HepG2 (cell line): Measurements from ENCODE around the gene TRIM7. TPM values are rescaled to one million over a fixed set of nuclear protein-coding genes. Genes with fewer than 3 reads are reported as not detected.

ENCODE experiments used
- EEA1 ChIP-seq: sonication (generic); formaldehyde crosslinking; IDR thresholded peaks from 2 replicates; pipeline ENCODE4 v1.5.1; 2020; ENCODE audit warnings: mild to moderate bottlenecking, missing genetic modification reagents, borderline replicate concordance
- ETV6 ChIP-seq: sonication (generic); formaldehyde crosslinking; conservative IDR thresholded peaks from 2 replicates; pipeline ENCODE4 v1.4.0; 2020; ENCODE audit warnings: missing genetic modification reagents
- GATAD1 ChIP-seq: IDR thresholded peaks from 2 replicates; pipeline ENCODE4 v1.6.1; 2016; ENCODE audit warnings: missing genetic modification reagents, missing compliant biosample characterization
- JDP2 ChIP-seq: sonication (generic); formaldehyde crosslinking; IDR thresholded peaks from 2 replicates; pipeline ENCODE4 v1.8.1; 2022; ENCODE audit warnings: missing genetic modification reagents, borderline replicate concordance
- MIXL1 ChIP-seq: IDR thresholded peaks from 2 replicates; pipeline ENCODE4 v1.6.1; 2016
- NRL ChIP-seq: sonication (generic); formaldehyde crosslinking; IDR thresholded peaks from 2 replicates; pipeline ENCODE4 v1.5.0; 2020; ENCODE audit warnings: missing genetic modification reagents, mild to moderate bottlenecking, moderate library complexity, borderline replicate concordance
- PRPF4 ChIP-seq: fragments of 200-400 bp; formaldehyde crosslinking; IDR thresholded peaks from 2 replicates; pipeline ENCODE4 v1.6.1; 2016; ENCODE audit warnings: low read length, low read depth; ENCODE audit not compliant: poor library complexity, severe bottlenecking
- SALL2 ChIP-seq: sonication (generic); formaldehyde crosslinking; IDR thresholded peaks from 2 replicates; pipeline ENCODE4 v1.8.1; 2023; ENCODE audit warnings: mild to moderate bottlenecking, missing genetic modification reagents, inconsistent platforms
- SNAPC4 ChIP-seq: sonication (generic); formaldehyde crosslinking; IDR thresholded peaks from 2 replicates; pipeline ENCODE4 v1.4.0; 2020; ENCODE audit warnings: mild to moderate bottlenecking, missing genetic modification reagents
- TEAD3 ChIP-seq: optimal IDR thresholded peaks from 2 replicates; pipeline ENCODE3; 2016; ENCODE audit warnings: borderline replicate concordance
- THAP8 ChIP-seq: sonication (generic); formaldehyde crosslinking; IDR thresholded peaks from 2 replicates; pipeline ENCODE4 v1.5.1; 2020; ENCODE audit warnings: missing genetic modification reagents, mild to moderate bottlenecking, borderline replicate concordance
- THAP9 ChIP-seq: sonication (generic); formaldehyde crosslinking; IDR thresholded peaks from 2 replicates; pipeline ENCODE4; 2020; ENCODE audit warnings: missing genetic modification reagents, mild to moderate bottlenecking, borderline replicate concordance
- ZFP41 ChIP-seq: sonication (generic); formaldehyde crosslinking; IDR thresholded peaks from 2 replicates; pipeline ENCODE4 v1.4.0; 2020; ENCODE audit warnings: mild to moderate bottlenecking, missing genetic modification reagents, borderline replicate concordance
- ZFP82 ChIP-seq: sonication (generic); formaldehyde crosslinking; IDR thresholded peaks from 2 replicates; pipeline ENCODE4 v1.5.1; 2020; ENCODE audit warnings: mild to moderate bottlenecking, missing genetic modification reagents, borderline replicate concordance
- ZFYVE20 ChIP-seq: sonication (generic); formaldehyde crosslinking; IDR thresholded peaks from 2 replicates; pipeline ENCODE4 v1.8.0; 2023; ENCODE audit warnings: low read depth, mild to moderate bottlenecking, moderate library complexity, missing genetic modification reagents, borderline replicate concordance
- ZNF180 ChIP-seq: sonication (generic); formaldehyde crosslinking; IDR thresholded peaks from 2 replicates; pipeline ENCODE4 v1.4.0; 2020; ENCODE audit warnings: low read depth, missing genetic modification reagents, borderline replicate concordance
- ZNF570 ChIP-seq: sonication (generic); formaldehyde crosslinking; IDR thresholded peaks from 2 replicates; pipeline ENCODE4 v1.4.0; 2020; ENCODE audit warnings: mild to moderate bottlenecking, missing genetic modification reagents, borderline replicate concordance
- ZNF672 ChIP-seq: sonication (generic); formaldehyde crosslinking; IDR thresholded peaks from 2 replicates; pipeline ENCODE4 v1.8.1; 2022; ENCODE audit warnings: missing genetic modification reagents
- ZNF749 ChIP-seq: sonication (generic); formaldehyde crosslinking; IDR thresholded peaks from 2 replicates; pipeline ENCODE4 v1.8.0; 2022; ENCODE audit warnings: mild to moderate bottlenecking, missing genetic modification reagents, moderate library complexity, borderline replicate concordance
- ZSCAN20 ChIP-seq: sonication (generic); formaldehyde crosslinking; IDR thresholded peaks from 2 replicates; pipeline ENCODE4 v1.4.0; 2020; ENCODE audit warnings: missing genetic modification reagents, mild to moderate bottlenecking, borderline replicate concordance
- polyA plus RNA-seq, 8 experiments: library from polyadenylated mRNA; depleted of rRNA in 3 of 8; stranded (reverse) in 7 of 8; unstranded in 1 of 8; fragments of >200 nt; fragmentation: Illumina TruSeq in 4 of 8; extraction: Trizol in 4 of 8; gene quantifications; 2 replicates each; pipeline versions ENCODE4 v1.2.1 to v1.2.3, GENCODE V29; 2011 to 2016; ENCODE audit warnings: low read depth in 4 of 8, missing spikeins in 1 of 8, mixed read lengths in 1 of 8; ENCODE audit not compliant: insufficient read depth in 1 of 8
- total RNA-seq, 5 experiments: library from RNA; depleted of rRNA; stranded (reverse); fragments of >200 nt; fragmentation: Illumina TruSeq; extraction: Trizol; gene quantifications; 2 replicates each; pipeline ENCODE4 v1.2.3, GENCODE V29; 2016; ENCODE audit warnings: low read depth in 1 of 5

TRIM7 gene
- total and polyA plus RNA-seq, 2 of the 13 experiments (the other 11 are each of a cell fraction or from before 2014, with no cell fraction given) = 0.13 TPM; not detected in 1

- TF ChIP-seq ZNF570 (CRISPR knock-in tag) (no peak), ZNF672 (CRISPR knock-in tag) (peak; percentile 59; the same call in 1 of the 2 replicates), SNAPC4 (CRISPR knock-in tag) (peak; percentile 33; the same call in 1 of the 2 replicates), TEAD3 (CRISPR knock-in tag) (peak; percentile 8), ZSCAN20 (CRISPR knock-in tag) (0 out of 2 replicates have a peak, but pooled peaks have one; percentile 82), ZNF180 (CRISPR knock-in tag) (no peak), ZFP41 (CRISPR knock-in tag) (0 out of 2 replicates have a peak, but pooled peaks have one; percentile 65), JDP2 (CRISPR knock-in tag) (no peak), MIXL1 (CRISPR knock-in tag) (peak; percentile 57), ZFP82 (CRISPR knock-in tag) (peak; percentile 67; the same call in 1 of the 2 replicates), NRL (CRISPR knock-in tag) (peak; percentile 88; the same call in 1 of the 2 replicates), ZNF749 (CRISPR knock-in tag) (peak; percentile 52; the same call in 1 of the 2 replicates), SALL2 (CRISPR knock-in tag) (peak; percentile 35; the same call in 1 of the 2 replicates), THAP8 (CRISPR knock-in tag) (no peak; the same call in 1 of the 2 replicates), ZFYVE20 (CRISPR knock-in tag) (no peak), ETV6 (0 out of 2 replicates have a peak, but pooled peaks have one; percentile 80), PRPF4 (peak; percentile 24), EEA1 (CRISPR knock-in tag) (no peak), GATAD1 (peak; percentile 69), THAP9 (CRISPR knock-in tag) (peak; percentile 20; the same call in 1 of the 2 replicates)
These were observed 17.0 kb upstream of the TRIM7 start (continued) for GRCh38 chr5:181221792-181222629.
